HK-2 (cell line): ENCODE measurements around the gene ARRDC5.
"Not testable (repeated sequence)": the region's sequence is repeated elsewhere in the genome, so short reads cannot be mapped to it uniquely, and the experiment has no call there.

ENCODE experiments used
- DNase-seq: peaks from one replicate; pipeline ENCODE4 v3.0.0-alpha.2; 2018; ENCODE audit not compliant: unreplicated experiment

The ARRDC5 gene

GRCh38 chr19:4909897-4910593 lies 7.3 kb upstream of the ARRDC5 start:
- DNase-seq, result peak; percentile 93

GRCh38 chr19:4909156-4909896 lies 6.6 kb upstream of the ARRDC5 start, which contains the start of gene UHRF1:
TSS of gene UHRF1 (plus strand) at chr19:4909501. CDS start at chr19:4910886, 1,385 bp downstream.
- DNase-seq, result peak; percentile 59

GRCh38 chr19:4908781-4909155 lies 6.1 kb upstream of the ARRDC5 start:
- no peak for DNase-seq

- no peak for DNase-seq
These were observed 5.7 kb upstream of the ARRDC5 start for GRCh38 chr19:4908360-4908759.

- DNase-seq, result no peak
These were observed 4.3 kb upstream of the ARRDC5 start for GRCh38 chr19:4906963-4907362.

GRCh38 chr19:4904481-4904880 lies 1.8 kb upstream of the ARRDC5 start:
- no peak for DNase-seq

GRCh38 chr19:4900879-4901278 lies 1.8 kb downstream of the ARRDC5 start:
- not testable (repeated sequence) for DNase-seq

GRCh38 chr19:4897146-4897545 lies 5.5 kb downstream of the ARRDC5 start:
- DNase-seq, result no peak

GRCh38 chr19:4896372-4896771 lies 6.3 kb downstream of the ARRDC5 start:
- no peak for DNase-seq

- not testable (repeated sequence) for DNase-seq
These were observed 9.7 kb downstream of the ARRDC5 start for GRCh38 chr19:4892962-4893361.

- no peak for DNase-seq
These were observed 11.6 kb downstream of the ARRDC5 start for GRCh38 chr19:4891066-4891465.

- DNase-seq, result no peak
These were observed 13.5 kb downstream of the ARRDC5 start for GRCh38 chr19:4889034-4889815.

- DNase-seq, result not testable (repeated sequence)
These were observed 14.9 kb downstream of the ARRDC5 start for GRCh38 chr19:4887803-4888202.

- DNase-seq, result not testable (repeated sequence)
These were observed 17.7 kb downstream of the ARRDC5 start for GRCh38 chr19:4884993-4885392.

- not testable (repeated sequence) for DNase-seq
These were observed 19.8 kb downstream of the ARRDC5 start for GRCh38 chr19:4882874-4883273.

- peak; percentile 44 for DNase-seq
These were observed 23.7 kb downstream of the ARRDC5 start for GRCh38 chr19:4879041-4879440.

GRCh38 chr19:4878491-4878968 lies 24.2 kb downstream of the ARRDC5 start:
- DNase-seq, result no peak

GRCh38 chr19:4877753-4878490 lies 24.8 kb downstream of the ARRDC5 start:
- no peak for DNase-seq

GRCh38 chr19:4873930-4874329 lies 28.8 kb downstream of the ARRDC5 start:
- no peak for DNase-seq

GRCh38 chr19:4871711-4872110 lies 31.0 kb downstream of the ARRDC5 start:
- DNase-seq, result no peak

GRCh38 chr19:4870025-4870700 lies 32.5 kb downstream of the ARRDC5 start:
- peak; percentile 89 for DNase-seq
